SW 1271 (cell line): Measurements from ENCODE around the gene VGLL1.
A peak's percentile ranks its signal among the peaks of the same experiment; 100 is the strongest.

ENCODE experiments used
- DNase-seq, 2 experiments: peaks; one replicate each; lab custom pipeline; 2025; lab: John Stamatoyannopoulos, UW

VGLL1 gene

DNA sequence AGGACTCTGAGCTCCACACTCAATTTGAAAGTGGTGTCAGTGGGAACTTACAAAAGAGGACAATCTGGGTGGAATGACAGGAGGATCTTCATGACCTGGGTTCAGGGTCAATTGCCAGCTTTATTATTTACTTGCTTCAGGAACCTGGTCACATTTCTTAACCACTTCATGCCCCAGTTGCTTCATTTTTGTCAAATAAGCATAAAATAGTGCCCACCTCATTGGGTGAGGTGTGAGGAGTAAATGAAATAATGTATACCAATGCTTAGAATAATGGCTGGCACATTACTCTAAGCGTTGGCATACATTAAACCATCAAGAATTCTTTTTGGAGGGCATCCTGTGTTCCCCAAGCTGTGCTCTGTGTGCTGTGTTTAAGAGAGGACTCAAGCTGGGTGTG is 19.4 kb downstream of the VGLL1 start:
- DNase-seq = no peak

DNA sequence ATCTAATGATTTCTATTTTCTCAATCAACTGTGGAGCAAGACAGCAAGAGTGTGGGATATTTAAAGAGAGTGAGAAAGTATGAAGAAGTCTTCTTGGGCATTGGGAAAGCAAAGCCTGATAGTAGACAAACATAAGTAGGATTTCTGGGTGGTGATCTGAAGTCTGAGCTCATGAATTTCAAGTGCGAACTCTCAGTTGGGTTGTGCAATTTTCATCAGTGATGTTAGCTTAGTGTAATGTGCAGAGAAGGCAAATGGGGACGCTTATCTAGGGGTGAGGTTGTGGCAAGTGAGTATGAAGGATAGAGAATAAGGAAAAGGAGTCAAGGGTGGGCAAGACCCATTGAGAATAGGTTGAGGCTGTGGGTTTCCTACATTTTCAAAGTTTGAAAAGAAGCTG is 23.7 kb downstream of the VGLL1 start:
- no peak for DNase-seq

DNA sequence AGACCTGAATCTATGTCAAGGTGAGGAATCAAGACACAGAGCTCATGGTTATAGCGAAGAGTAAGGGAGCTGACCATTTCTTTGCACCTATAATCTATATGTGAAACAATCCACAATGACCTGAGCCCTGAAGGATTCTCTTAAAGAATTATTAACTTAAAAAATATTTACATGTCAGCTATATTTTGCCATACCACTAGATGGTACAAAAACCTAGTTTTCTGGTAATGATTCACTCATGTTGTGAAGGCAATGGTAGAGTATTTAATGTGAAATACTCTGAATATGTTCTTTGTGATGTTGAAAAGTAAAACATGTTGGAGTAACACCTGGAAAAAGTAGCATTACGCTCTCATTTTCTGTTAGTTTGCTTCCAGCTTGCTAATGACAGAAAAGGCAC is 40.0 kb downstream of the VGLL1 start:
- peak in 1 of 2 experiments; percentile 3 for DNase-seq

- no peak for DNase-seq
Observed at GRCh38 chrX:136574548-136574947, 42.5 kb downstream of the VGLL1 start.

DNA sequence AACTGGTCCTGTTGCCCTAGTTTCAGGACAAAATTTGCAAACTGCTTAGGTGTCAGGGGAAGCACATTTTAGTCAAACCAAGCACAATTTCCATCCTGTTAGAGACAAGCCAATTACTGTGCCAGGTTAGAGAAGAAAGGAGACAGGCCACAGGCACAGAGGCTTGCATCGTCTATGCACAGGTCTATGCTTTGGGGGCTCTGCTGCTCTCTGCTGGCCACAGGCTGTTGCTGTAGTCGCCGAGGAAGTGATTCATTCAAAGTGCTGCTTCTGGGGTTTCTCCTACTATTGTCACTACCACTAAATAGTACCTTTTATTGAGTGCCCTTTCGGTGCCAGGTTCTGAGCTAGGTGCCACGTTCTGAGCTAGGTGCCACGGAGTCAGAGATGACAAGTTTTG is 45.5 kb downstream of the VGLL1 start:
- DNase-seq = peak in 1 of 2 experiments; percentile 21

- DNase-seq = no peak
Observed at GRCh38 chrX:136580316-136580715, 48.3 kb downstream of the VGLL1 start.

DNA sequence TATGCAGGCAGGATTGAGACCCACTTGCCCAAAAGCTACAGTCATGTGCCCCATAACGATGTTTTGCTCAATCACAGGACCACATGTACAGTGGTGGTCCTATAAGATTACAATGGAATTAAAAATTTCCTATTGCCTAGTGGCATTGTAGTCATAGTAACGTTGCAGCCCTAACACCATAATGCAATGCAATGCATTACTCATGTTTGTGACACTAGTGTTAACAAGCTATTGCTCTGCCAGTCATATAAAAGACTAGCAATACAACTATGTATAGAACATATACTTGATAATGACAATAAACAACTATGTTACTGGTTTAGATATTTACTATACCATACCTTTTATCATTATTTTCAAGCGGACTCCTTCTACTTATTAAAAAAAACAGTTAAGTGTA is 50.6 kb downstream of the VGLL1 start:
- DNase-seq = no peak

- no peak for DNase-seq
Observed at GRCh38 chrX:136584545-136584944, 52.5 kb downstream of the VGLL1 start.

DNA sequence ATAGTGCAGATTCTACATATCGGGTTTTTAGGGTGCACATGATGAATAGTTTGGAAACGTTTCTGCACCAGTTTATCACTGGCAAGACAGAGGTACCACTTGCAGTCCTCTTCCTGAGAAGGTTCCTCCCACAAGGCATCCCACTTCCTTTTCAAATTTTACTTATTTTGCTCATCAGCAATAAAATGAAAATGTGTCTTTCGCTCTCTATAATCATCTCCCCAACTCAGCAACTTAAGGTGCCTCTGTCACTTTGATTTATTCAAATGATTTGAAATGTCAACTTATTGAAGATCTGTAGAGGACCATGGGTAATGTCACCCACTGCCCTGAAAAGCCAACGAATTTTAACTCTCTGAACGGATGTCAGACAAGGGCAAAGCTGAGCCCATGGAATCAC is 53.2 kb downstream of the VGLL1 start:
- DNase-seq = no peak

DNA sequence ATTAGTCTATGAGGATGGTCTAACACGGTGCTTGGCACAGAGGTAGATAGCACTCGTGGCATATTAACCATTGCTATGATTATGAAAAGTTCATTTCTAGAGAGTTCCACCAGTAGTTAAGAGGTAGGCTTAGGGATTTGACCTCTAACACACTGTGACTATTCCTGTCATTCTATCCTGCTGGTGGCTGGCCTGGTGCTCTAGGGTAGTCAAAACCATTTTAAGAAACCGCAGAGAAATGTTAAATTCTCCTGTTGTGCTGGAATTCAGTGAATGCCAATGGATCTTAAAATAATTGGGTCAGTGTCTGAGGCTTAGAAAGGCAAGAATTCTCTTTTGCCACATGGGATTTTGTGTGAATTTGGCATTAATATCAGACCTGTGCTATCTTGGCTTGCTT is 53.9 kb downstream of the VGLL1 start:
- no peak for DNase-seq

DNA sequence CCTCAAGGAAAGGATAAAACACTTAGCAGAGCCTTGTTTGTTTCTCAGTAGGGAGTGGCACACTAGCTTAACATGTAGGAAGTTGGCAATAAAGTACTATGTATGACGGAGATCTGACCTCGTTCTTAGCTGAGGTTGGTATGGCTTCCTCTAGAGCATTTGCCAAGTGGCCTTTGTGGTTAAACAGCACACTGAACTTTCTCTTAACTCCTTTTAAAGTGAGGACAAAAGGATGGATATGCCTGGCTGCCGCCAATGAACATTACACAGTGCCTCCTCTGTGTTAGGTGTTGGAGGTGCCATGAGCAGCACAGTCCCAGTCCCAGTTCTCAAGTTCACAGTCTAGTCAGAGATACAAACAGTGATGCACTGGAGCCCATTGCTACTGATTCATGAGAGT is 54.4 kb downstream of the VGLL1 start:
- DNase-seq = no peak

DNA sequence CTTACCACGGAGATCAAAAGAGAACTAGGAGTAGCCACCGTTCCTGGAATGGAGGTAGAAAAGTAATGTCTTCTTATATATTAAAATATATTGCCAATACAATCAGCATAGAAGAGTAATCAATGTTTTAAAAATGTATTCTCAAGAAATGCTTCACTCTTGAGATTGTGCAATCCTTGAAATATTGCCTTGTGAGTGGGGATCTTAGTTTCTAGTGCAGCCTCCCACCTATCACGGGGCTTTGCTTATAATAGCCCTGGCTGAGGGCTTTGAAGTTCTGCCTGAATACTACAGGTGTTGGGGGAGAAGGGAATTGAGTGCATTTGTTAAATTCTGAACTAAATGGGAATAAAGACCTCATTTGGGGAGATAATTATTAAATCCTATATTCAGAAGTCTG is 55.5 kb downstream of the VGLL1 start:
- no peak for DNase-seq

GRCh38 chrX:136588036-136588435 is 56.0 kb downstream of the VGLL1 start:
- no peak for DNase-seq

GRCh38 chrX:136589966-136590365 is 58.0 kb downstream of the VGLL1 start:
- DNase-seq = no peak

- no peak for DNase-seq
Observed at GRCh38 chrX:136597356-136597755, 65.3 kb downstream of the VGLL1 start.

DNA sequence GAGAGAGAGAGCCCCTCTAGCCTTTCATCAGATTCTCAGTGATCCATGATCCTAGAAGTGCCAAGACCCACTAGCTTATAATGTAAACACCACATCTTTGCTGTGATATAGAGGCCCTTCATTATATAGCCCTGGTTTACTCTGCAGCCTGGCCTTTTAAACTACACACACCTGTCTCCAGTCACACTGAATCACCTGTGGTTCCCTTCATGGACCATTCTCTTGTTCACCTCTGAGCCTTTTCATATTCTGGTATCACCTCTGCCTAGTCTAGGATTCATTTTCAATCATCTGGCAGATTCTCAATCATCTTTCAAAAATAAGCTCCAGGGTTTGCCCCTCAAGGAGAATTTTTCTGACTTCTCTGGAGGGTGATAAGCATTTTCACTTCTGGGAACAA is 65.9 kb downstream of the VGLL1 start:
- DNase-seq = no peak

GRCh38 chrX:136598631-136599030 is 66.6 kb downstream of the VGLL1 start:
- DNase-seq = no peak

GRCh38 chrX:136600059-136600458 is 68.0 kb downstream of the VGLL1 start:
- no peak for DNase-seq
